Mesenchymal stem cell (in vitro differentiated cells and primary cell): Measurements from ENCODE around the gene PROX1.

ENCODE experiments used
- DNase-seq: peaks from one replicate; pipeline ENCODE4 v3.0.0-alpha.2; 2013
- H2AFZ ChIP-seq: one replicate; pipeline ENCODE4 v1.6.1; 2013; ENCODE audit warnings: low read depth, mild to moderate bottlenecking, control low read depth, inconsistent platforms, low read length, moderate library complexity
- H2AK5ac ChIP-seq: 2 replicates; pipeline ENCODE4 v1.6.1; 2013; ENCODE audit warnings: low read length, moderate library complexity, mild to moderate bottlenecking, inconsistent platforms; ENCODE audit not compliant: severe bottlenecking
- H2BK120ac ChIP-seq: one replicate; pipeline ENCODE4 v1.6.1; 2013; ENCODE audit warnings: low read depth, mild to moderate bottlenecking, inconsistent platforms, low read length, moderate library complexity
- H2BK12ac ChIP-seq, 2 experiments: one replicate each; pipeline ENCODE4 v1.6.1; 2013; ENCODE audit warnings: inconsistent platforms in 2 of 2, low read length in 2 of 2, mild to moderate bottlenecking in 2 of 2, moderate library complexity in 2 of 2, control low read depth in 1 of 2
- H2BK15ac ChIP-seq: one replicate; pipeline ENCODE4 v1.6.1; 2013; ENCODE audit warnings: mild to moderate bottlenecking, low read depth, inconsistent platforms; ENCODE audit not compliant: poor library complexity, severe bottlenecking
- H2BK5ac ChIP-seq: 2 replicates; pipeline ENCODE4 v1.6.1; 2013; ENCODE audit warnings: low read depth, mild to moderate bottlenecking, low read length, control low read depth, inconsistent platforms; ENCODE audit not compliant: poor library complexity, severe bottlenecking
- H3K14ac ChIP-seq, 2 experiments: one replicate each; pipeline ENCODE4 v1.6.1; 2013; ENCODE audit warnings: inconsistent platforms in 2 of 2, low read length in 2 of 2, control low read depth in 1 of 2, mild to moderate bottlenecking in 1 of 2, moderate library complexity in 1 of 2
- H3K18ac ChIP-seq, 2 experiments: one replicate each; pipeline ENCODE4 v1.6.1; 2013; ENCODE audit warnings: inconsistent platforms in 2 of 2, low read length in 2 of 2, control low read depth in 1 of 2, low read depth in 1 of 2, mild to moderate bottlenecking in 1 of 2
- H3K23ac ChIP-seq, 2 experiments: one replicate each; pipeline ENCODE4 v1.6.1; 2013; ENCODE audit warnings: inconsistent platforms in 2 of 2, low read length in 2 of 2, mild to moderate bottlenecking in 2 of 2, moderate library complexity in 2 of 2, control low read depth in 1 of 2
- H3K27ac ChIP-seq: 2 replicates; pipeline ENCODE4 v1.5.1; 2013; ENCODE audit warnings: mild to moderate bottlenecking, moderate library complexity, low read length, control low read depth, inconsistent platforms; ENCODE audit not compliant: poor library complexity, severe bottlenecking
- H3K27me3 ChIP-seq, 2 experiments: 2 replicates each; pipeline versions ENCODE4 v1.6.1 to v1.7.0; 2013; ENCODE audit warnings: low read length in 2 of 2, mild to moderate bottlenecking in 2 of 2, moderate library complexity in 2 of 2, control low read depth in 1 of 2, inconsistent platforms in 1 of 2; ENCODE audit not compliant: control insufficient read depth in 1 of 2, insufficient read depth in 1 of 2
- H3K36me3 ChIP-seq, 2 experiments: 2 replicates each; pipeline versions ENCODE4 v1.6.1 to v1.7.0; 2013; ENCODE audit warnings: low read length in 2 of 2, control low read depth in 1 of 2, inconsistent platforms in 1 of 2, low read depth in 1 of 2, mild to moderate bottlenecking in 1 of 2; ENCODE audit not compliant: insufficient read depth in 2 of 2, control insufficient read depth in 1 of 2
- H3K4ac ChIP-seq, 2 experiments: one replicate each; pipeline ENCODE4 v1.6.1; 2013; ENCODE audit warnings: inconsistent platforms in 2 of 2, low read length in 2 of 2, mild to moderate bottlenecking in 2 of 2, moderate library complexity in 2 of 2, control low read depth in 1 of 2, low read depth in 1 of 2
- H3K4me1 ChIP-seq: 2 replicates; pipeline ENCODE4 v1.6.1; 2013; ENCODE audit warnings: low read depth, low read length, control low read depth; ENCODE audit not compliant: control insufficient read depth, insufficient read depth
- H3K4me2 ChIP-seq: 2 replicates; pipeline ENCODE4 v1.6.1; 2013; ENCODE audit warnings: low read length, mild to moderate bottlenecking, inconsistent platforms; ENCODE audit not compliant: poor library complexity, severe bottlenecking
- H3K4me3 ChIP-seq, 2 experiments: 2 replicates each; pipeline versions ENCODE4 v1.5.1 to v1.7.0; 2013; ENCODE audit warnings: low read length in 2 of 2, mild to moderate bottlenecking in 2 of 2, control low read depth in 1 of 2, low read depth in 1 of 2; ENCODE audit not compliant: insufficient read depth in 1 of 2
- H3K79me1 ChIP-seq: replicated peaks from 2 replicates; pipeline ENCODE4 v1.6.1; 2013; ENCODE audit warnings: mild to moderate bottlenecking, control low read depth, low read length, inconsistent platforms; ENCODE audit not compliant: poor library complexity, severe bottlenecking
- H3K9ac ChIP-seq: 2 replicates; pipeline ENCODE4 v1.7.0; 2013; ENCODE audit warnings: mild to moderate bottlenecking, low read length, moderate library complexity
- H3K9me3 ChIP-seq: 2 replicates; pipeline ENCODE4 v1.7.0; 2013; ENCODE audit warnings: mild to moderate bottlenecking, low read length; ENCODE audit not compliant: control insufficient read depth
- H4K8ac ChIP-seq: one replicate; pipeline ENCODE4 v1.6.1; 2013; ENCODE audit warnings: inconsistent platforms, mild to moderate bottlenecking, low read length, moderate library complexity
- H4K91ac ChIP-seq: one replicate; pipeline ENCODE4 v1.6.1; 2013; ENCODE audit warnings: mild to moderate bottlenecking, low read length, inconsistent platforms
- WGBS: methylation state at CpG from one replicate; pipeline ENCODE4 v1.1.7; 2013; ENCODE audit warnings: mixed read lengths; 5-methylcytosine and 5-hydroxymethylcytosine counted together

The PROX1 gene

DNA sequence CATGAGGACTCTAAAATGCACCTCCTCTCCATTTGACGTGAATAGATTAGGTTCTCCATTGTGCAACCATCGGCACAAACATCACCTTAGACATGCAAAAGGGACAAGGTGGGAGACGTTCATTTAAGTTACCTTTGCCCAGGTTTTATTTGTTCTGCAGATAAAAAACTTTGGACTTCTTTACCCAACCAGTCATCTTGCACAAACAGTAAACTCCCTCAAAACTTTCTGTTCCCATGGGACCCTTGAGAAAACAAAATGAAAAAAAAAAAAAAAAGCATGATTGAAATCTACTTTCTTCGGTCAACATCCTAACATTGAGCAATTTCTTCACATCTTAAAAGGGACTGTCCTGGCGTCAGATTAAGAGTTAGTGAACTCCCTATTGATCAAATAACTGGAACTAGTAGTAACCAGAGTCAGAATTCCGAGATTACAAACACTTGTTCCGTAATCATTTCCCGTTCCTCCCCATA, 31.4 kb upstream of the PROX1 start:
- Histone ChIP-seq H2BK120ac (no peak overlapping the region), H3K4me3 (no peak overlapping the region), H3K4ac (no peak overlapping the region), H4K8ac (no peak overlapping the region), H2AFZ (no peak overlapping the region), H2BK12ac (no peak overlapping the region), H3K4me2 (no peak overlapping the region), H4K91ac (no peak overlapping the region), H3K14ac (no peak overlapping the region), H2BK5ac (no peak overlapping the region), H3K9me3 (no peaks in the 10 kb centered on the region), H3K9ac (no peak overlapping the region), H3K27me3 (no peaks in the 10 kb centered on the region), H3K18ac (no peak overlapping the region), H3K36me3 (no peaks in the 10 kb centered on the region), H3K23ac (no peak overlapping the region), H2BK15ac (no peak overlapping the region), H3K4me1 (no peaks in the 10 kb centered on the region), H3K79me1 (no peaks in the 10 kb centered on the region), H3K27ac (no peak overlapping the region), H2AK5ac (no peak overlapping the region)
- WGBS: 86% methylated on average over 5 of the region's 8 CpGs
- DNase-seq: no peak

DNA sequence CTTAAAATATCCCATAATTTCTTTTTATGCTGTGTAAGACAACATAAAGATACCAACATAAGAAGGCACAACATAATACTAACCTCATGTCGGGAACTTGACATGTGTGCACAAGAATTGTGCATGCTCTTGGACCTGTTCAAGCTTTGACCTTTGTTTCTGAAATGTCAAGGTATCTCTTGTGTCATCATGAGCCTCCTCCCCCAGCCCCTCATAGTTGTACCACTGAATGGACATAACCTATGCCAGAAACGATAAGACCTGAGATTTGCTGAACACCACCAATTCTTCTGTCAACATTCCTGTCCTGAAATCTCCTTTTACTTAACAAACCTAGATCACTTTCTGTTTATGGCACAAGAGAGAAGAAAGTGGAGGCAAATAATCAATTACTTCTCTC, 29.4 kb upstream of the PROX1 start:
- H4K91ac ChIP-seq: no peak overlapping the region
- H3K4me1 ChIP-seq: no peaks in the 10 kb centered on the region
- H2BK12ac ChIP-seq: no peak overlapping the region
- H3K9me3 ChIP-seq: no peaks in the 10 kb centered on the region
- no peaks in the 10 kb centered on the region for H3K27me3 ChIP-seq
- no peak overlapping the region for H3K9ac ChIP-seq
- H3K23ac ChIP-seq: no peak overlapping the region
- no peak overlapping the region for H2AK5ac ChIP-seq
- no peak overlapping the region for H3K4me3 ChIP-seq
- no peaks in the 10 kb centered on the region for H3K79me1 ChIP-seq
- no peak overlapping the region for H3K27ac ChIP-seq
- DNase-seq: no peak
- H3K36me3 ChIP-seq: no peaks in the 10 kb centered on the region
- 95% methylated on average over 2 of the region's 2 CpGs for WGBS
- H3K4me2 ChIP-seq: no peak overlapping the region
- H4K8ac ChIP-seq: no peak overlapping the region
- no peak overlapping the region for H3K18ac ChIP-seq
- H2BK15ac ChIP-seq: no peak overlapping the region
- no peak overlapping the region for H2BK5ac ChIP-seq
- no peak overlapping the region for H3K14ac ChIP-seq
- H2BK120ac ChIP-seq: no peak overlapping the region
- H2AFZ ChIP-seq: no peak overlapping the region
- no peak overlapping the region for H3K4ac ChIP-seq

DNA sequence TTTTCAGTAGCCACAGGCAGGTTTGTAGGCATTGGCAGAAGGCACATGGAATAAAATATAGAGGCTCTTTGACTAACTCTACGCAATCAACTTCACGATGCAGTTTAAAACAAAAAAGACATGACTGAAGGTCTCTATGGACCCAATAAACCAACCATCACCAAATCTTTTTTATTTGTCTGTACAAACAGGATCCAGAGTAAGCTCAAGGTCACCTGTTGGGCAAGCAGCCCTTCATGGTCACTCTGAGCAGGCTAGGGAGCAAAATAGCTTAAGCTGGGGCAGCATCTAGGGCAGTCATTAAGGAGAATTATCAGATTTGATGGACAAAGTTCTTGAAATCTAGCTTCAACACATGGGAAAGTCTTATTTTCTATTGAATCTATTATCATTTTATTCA, 26.8 kb upstream of the PROX1 start:
- DNase-seq: no peak
- no peak overlapping the region for H2BK15ac ChIP-seq
- H2BK5ac ChIP-seq: no peak overlapping the region
- no peak overlapping the region for H2AFZ ChIP-seq
- WGBS: 83% methylated on average over 2 of the region's 2 CpGs
- no peak overlapping the region for H3K23ac ChIP-seq
- H2BK120ac ChIP-seq: no peak overlapping the region
- no peaks in the 10 kb centered on the region for H3K9me3 ChIP-seq
- no peak overlapping the region for H3K14ac ChIP-seq
- no peak overlapping the region for H2BK12ac ChIP-seq
- no peak overlapping the region for H4K91ac ChIP-seq
- no peaks in the 10 kb centered on the region for H3K4me1 ChIP-seq
- no peak overlapping the region for H3K9ac ChIP-seq
- H4K8ac ChIP-seq: no peak overlapping the region
- no peak overlapping the region for H3K27ac ChIP-seq
- no peaks in the 10 kb centered on the region for H3K27me3 ChIP-seq
- H3K4me3 ChIP-seq: no peak overlapping the region
- no peaks in the 10 kb centered on the region for H3K79me1 ChIP-seq
- H2AK5ac ChIP-seq: no peak overlapping the region
- no peak overlapping the region for H3K18ac ChIP-seq
- H3K4me2 ChIP-seq: no peak overlapping the region
- no peaks in the 10 kb centered on the region for H3K36me3 ChIP-seq
- no peak overlapping the region for H3K4ac ChIP-seq

DNA sequence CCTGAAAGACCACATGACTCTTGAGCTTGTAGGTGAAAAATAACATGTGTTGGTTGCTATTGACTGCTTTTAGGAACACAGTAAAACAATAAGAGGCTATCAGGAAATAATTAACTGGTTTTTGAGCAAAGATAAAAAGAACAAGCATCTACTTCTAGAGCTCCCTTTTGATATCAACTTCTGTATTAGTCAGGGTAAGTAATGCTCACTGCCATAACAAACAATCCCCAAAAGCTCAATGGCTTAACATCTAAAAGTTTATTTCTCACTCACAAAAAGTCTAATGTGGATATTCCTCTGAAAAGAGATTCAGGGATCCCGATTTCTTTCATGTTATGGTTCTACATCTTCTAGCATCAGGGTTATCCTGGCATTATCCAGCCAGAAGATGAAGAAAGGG, 25.3 kb upstream of the PROX1 start:
- Histone ChIP-seq H3K4me2 (no peak overlapping the region), H3K4ac (no peak overlapping the region), H4K91ac (no peak overlapping the region), H2BK5ac (no peak overlapping the region), H2BK120ac (no peak overlapping the region), H3K23ac (no peak overlapping the region), H4K8ac (no peak overlapping the region), H3K18ac (no peak overlapping the region), H2BK12ac (no peak overlapping the region), H3K9ac (no peak overlapping the region), H3K4me3 (no peak overlapping the region), H3K27me3 (no peaks in the 10 kb centered on the region), H2AFZ (no peak overlapping the region), H3K4me1 (no peaks in the 10 kb centered on the region), H3K36me3 (no peaks in the 10 kb centered on the region), H3K9me3 (no peaks in the 10 kb centered on the region), H3K27ac (no peak overlapping the region), H2BK15ac (no peak overlapping the region), H3K79me1 (no peaks in the 10 kb centered on the region), H3K14ac (no peak overlapping the region), H2AK5ac (no peak overlapping the region)
- DNase-seq: no peak
- whole genome bisulfite sequencing: 91% methylated on average over 1 of the region's 1 CpG
